NT2/D1 (cell line): ENCODE measurements around the gene SLC7A1.

ENCODE experiments used
- YY1 ChIP-seq: IDR thresholded peaks from 2 replicates; pipeline ENCODE4 v1.6.1; 2011; ENCODE audit not compliant: insufficient read length, insufficient read depth
- ZNF274 ChIP-seq: IDR thresholded peaks from 2 replicates; pipeline ENCODE4 v1.6.1; 2011; ENCODE audit warnings: mild to moderate bottlenecking, low read depth, low read length

- TF ChIP-seq YY1 (no peak), ZNF274 (no peak)
These were observed 32.6 kb downstream of the SLC7A1 start for GRCh38 chr13:29562786-29563438.
